Tibial nerve (tissue), 4 donors: ENCODE results near the gene TCHHL1. TPM values are rescaled to one million over a fixed set of nuclear protein-coding genes. Genes with fewer than 3 reads are reported as not detected.
A peak's percentile ranks its signal among the peaks of the same experiment; 100 is the strongest.

Source experiments
- DNase-seq, 2 donors: peaks; one replicate each; pipeline ENCODE4 v3.0.0-alpha.2; 2019; ENCODE audit warnings: low spot score in 2 of 2
- H3K27ac ChIP-seq, 4 donors: fragments of 200-600 bp; sonication (generic) in 3 of 4; one replicate each; pipeline ENCODE4 v1.5.1; 2017 to 2019; ENCODE audit warnings: mild to moderate bottlenecking in 1 of 4
- H3K27me3 ChIP-seq, 2 donors: fragments of 200-600 bp; sonication (generic) in 1 of 2; one replicate each; pipeline versions ENCODE4 v1.5.1 to v1.6.0; 2017 to 2019
- H3K36me3 ChIP-seq, 3 donors: fragments of 200-600 bp; sonication (generic); one replicate each; pipeline ENCODE4 v1.5.1; 2018 to 2019
- H3K4me1 ChIP-seq, 4 donors: fragments of 200-600 bp; sonication (generic) in 3 of 4; one replicate each; pipeline ENCODE4 v1.5.1; 2017 to 2019
- H3K4me3 ChIP-seq, 4 donors: fragments of 200-600 bp; sonication (generic) in 3 of 4; one replicate each; pipeline ENCODE4 v1.5.1; 2017 to 2019; ENCODE audit warnings: mild to moderate bottlenecking in 1 of 4, moderate library complexity in 1 of 4
- H3K9me3 ChIP-seq, 4 donors: fragments of 200-600 bp; sonication (generic) in 3 of 4; one replicate each; pipeline ENCODE4 v1.5.1; 2017 to 2019
- EP300 ChIP-seq, 2 donors: sonication (generic); formaldehyde crosslinking; IDR thresholded peaks; one replicate each; pipeline ENCODE4 v1.6.1; 2017; ENCODE audit warnings: antibody characterized with exemption in 2 of 2, mild to moderate bottlenecking in 1 of 2
- POLR2A ChIP-seq, 2 donors: fragments of 450-650 bp; IDR thresholded peaks; one replicate each; pipeline ENCODE4 v1.6.1; 2017; ENCODE audit warnings: antibody characterized with exemption in 2 of 2, mild to moderate bottlenecking in 2 of 2, moderate library complexity in 2 of 2
- WGBS, 2 donors: methylation state at CpG; one replicate each; pipeline ENCODE4 v1.1.5; 2018; 5-methylcytosine and 5-hydroxymethylcytosine counted together
- total RNA-seq, 4 donors: library from RNA; depleted of rRNA; stranded (reverse); fragments of >200 nt; gene quantifications; one replicate each; pipeline ENCODE4 v1.1.0, GENCODE V29; 2016
- TF ChIP-seq, protein P1 (sequence below), 5 experiments: fragments of 200-600 bp in 3 of 5; fragments of 450-650 bp in 2 of 5; sonication (generic) in 3 of 5; IDR thresholded peaks; one replicate each; pipeline ENCODE4 v1.5.1; 2016 to 2019; ENCODE audit warnings: antibody characterized with exemption in 5 of 5, mild to moderate bottlenecking in 3 of 5, moderate library complexity in 2 of 5

The TCHHL1 gene
- total RNA-seq, 4 donors from 2014 or later: not detected

DNA sequence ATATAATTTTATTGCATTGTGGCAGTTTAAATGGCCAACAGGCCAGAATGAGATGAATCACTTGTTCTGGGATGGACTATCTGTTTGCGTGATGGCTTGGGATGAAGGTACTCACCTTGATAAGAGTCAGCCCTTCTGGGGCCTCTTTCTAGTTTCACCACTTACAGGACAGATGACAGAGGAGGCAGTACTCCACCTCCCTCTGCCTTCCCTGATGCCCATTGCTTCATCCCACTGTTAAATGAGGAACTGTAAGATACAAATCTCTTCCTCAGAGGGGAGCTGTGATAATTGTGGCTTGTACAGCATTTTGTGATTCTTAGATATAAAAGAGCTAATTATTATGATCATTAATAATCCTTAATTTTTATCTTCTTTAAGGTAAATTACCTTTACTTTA lies 30.1 kb upstream of the TCHHL1 start:
- TF ChIP-seq POLR2A (IDR thresholded peaks at IDR 0.05) (no peak), EP300 (IDR thresholded peaks at IDR 0.05) (no peak)
- TF ChIP-seq, protein P1, sequence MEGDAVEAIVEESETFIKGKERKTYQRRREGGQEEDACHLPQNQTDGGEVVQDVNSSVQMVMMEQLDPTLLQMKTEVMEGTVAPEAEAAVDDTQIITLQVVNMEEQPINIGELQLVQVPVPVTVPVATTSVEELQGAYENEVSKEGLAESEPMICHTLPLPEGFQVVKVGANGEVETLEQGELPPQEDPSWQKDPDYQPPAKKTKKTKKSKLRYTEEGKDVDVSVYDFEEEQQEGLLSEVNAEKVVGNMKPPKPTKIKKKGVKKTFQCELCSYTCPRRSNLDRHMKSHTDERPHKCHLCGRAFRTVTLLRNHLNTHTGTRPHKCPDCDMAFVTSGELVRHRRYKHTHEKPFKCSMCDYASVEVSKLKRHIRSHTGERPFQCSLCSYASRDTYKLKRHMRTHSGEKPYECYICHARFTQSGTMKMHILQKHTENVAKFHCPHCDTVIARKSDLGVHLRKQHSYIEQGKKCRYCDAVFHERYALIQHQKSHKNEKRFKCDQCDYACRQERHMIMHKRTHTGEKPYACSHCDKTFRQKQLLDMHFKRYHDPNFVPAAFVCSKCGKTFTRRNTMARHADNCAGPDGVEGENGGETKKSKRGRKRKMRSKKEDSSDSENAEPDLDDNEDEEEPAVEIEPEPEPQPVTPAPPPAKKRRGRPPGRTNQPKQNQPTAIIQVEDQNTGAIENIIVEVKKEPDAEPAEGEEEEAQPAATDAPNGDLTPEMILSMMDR (IDR thresholded peaks at IDR 0.05): no peak
- peaks cover 0 to 24% of the 10 kb centered on the region in 2 donors for H3K27me3 ChIP-seq

DNA sequence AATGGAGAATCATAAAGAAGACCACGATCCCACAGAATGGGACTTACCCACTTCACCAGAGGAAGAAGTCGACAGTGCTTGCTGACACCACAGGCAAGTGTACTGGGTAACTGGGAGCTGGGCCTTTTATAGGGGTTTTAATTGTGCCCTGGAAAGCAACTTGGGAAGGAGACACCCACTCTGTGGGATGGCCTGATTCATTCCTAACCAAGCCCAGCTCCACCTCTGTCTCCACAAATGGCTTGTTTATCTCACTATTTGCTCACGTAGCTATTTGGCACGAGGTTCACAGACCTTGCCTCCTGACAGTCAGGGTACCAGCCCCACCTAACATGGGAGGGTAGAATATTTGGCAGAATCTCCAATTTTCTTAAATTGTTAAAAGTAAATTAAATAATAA lies 26.5 kb upstream of the TCHHL1 start, which contains the start of gene TCHH:
Gene TCHH, minus strand, starts transcription at position 101 of the 400 bp plus-strand sequence. CDS start 1,364 bp downstream, outside the sequence.
- TF ChIP-seq EP300 (IDR thresholded peaks at IDR 0.05): no peak
- TF ChIP-seq, protein P1 (IDR thresholded peaks at IDR 0.05): no peak
- no peak for TF ChIP-seq POLR2A (IDR thresholded peaks at IDR 0.05)
- peaks cover 0 to 55% of the 10 kb centered on the region in 2 donors for H3K27me3 ChIP-seq
- DNase-seq: no peak
- 56 to 66% methylated on average over 4 of the region's 4 CpGs for WGBS, 2 donors
- H3K36me3 ChIP-seq: no peaks in the 10 kb centered on the region
- H3K27ac ChIP-seq: no peak within 1 kb of the TSS
- H3K4me1 ChIP-seq: peaks cover 0 to 27% (median 19%) of the 10 kb centered on the region in 4 donors
- H3K9me3 ChIP-seq: no peaks in the 10 kb centered on the region
- H3K4me3 ChIP-seq: no peak within 1 kb of the TSS

More for the DNA sequence above, 30.1 kb upstream of the TCHHL1 start:
- Histone ChIP-seq H3K4me1 (no peaks in the 10 kb centered on the region), H3K4me3 (no peak overlapping the region), H3K36me3 (no peaks in the 10 kb centered on the region), H3K27ac (no peak overlapping the region), H3K9me3 (no peaks in the 10 kb centered on the region)
- DNase-seq: no peak
- 100% methylated on average over 1 of the region's 1 CpG for WGBS, 2 donors

DNA sequence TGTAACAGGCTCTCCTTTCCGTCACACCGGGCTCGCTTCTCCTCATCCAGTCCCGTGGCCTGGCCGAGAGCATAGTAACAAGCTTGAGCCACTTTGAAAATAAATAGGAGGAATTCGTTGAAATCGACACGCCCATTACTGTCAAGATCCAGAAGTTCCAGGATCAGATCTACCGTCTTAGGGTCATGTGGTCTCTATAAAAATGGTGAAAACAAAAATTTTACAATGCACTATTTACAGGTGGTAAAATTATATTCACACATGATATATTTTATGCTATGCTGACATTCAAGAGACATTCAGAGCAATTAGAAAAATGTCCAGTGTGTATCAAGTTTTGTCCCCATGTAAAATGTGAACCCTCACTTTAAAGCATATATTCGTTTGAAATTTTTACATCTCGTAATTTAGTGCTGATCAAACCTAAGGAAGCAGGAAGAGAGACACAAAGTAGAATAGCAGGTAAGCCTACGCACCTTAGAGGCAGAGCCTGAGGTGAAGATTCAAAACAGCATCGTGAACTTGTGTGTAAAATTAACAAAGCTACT lies 24.1 kb upstream of the TCHHL1 start:
- H3K9me3 ChIP-seq: peaks cover 0 to 15% (median 2%) of the 10 kb centered on the region in 4 donors
- TF ChIP-seq POLR2A (IDR thresholded peaks at IDR 0.05): no peak
- no peak for TF ChIP-seq EP300 (IDR thresholded peaks at IDR 0.05)
- TF ChIP-seq, protein P1 (IDR thresholded peaks at IDR 0.05): no peak

DNA sequence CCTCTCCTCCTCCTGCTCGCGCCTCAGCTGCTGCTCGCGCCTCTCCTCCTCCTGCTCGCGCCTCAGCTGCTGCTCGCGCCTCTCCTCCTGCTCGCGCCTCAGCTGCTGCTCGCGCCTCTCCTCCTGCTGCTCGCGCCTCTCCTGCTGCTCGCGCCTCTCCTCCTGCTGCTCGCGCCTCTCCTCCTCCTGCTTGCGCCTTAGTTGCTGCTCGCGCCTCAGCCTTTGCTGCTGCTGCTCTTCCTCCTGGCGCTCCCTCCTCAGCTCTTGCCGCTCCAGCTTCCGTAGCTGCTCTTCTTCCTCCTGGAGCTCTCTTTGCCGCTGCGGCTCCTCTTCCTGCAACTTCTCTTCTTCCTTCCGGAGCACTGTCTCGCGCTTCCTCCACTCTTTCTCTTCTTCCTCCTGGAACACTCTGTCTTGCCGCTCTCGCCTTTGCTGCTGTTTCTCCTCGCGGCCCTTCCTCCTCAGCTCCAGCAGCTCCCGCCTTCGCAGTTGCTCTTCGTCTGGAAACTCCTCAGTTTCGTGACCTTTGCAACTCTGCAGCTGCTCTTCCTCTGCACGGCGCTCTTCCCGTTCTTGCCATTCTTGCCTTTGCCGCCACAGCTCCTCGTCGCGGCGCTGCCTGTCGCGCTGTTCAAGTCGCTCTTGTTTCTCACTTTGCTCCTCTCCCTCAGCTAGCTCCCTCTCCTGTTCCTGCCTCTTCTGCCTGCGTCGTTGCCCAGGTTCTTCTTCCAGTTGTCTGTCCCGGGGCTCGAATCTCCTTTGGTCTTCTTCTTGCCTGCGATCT lies 23.4 kb upstream of the TCHHL1 start:
- Histone ChIP-seq H3K27ac (no peak overlapping the region), H3K27me3 (peaks cover 0 to 80% of the 10 kb centered on the region in 2 donors), H3K4me3 (peak overlapping the region in 3 of 4 donors; percentile 5 to 54 (median 41)), H3K4me1 (peaks cover 0 to 53% (median 23%) of the 10 kb centered on the region in 4 donors), H3K36me3 (no peaks in the 10 kb centered on the region), H3K9me3 (peaks cover 0 to 21% (median 2%) of the 10 kb centered on the region in 4 donors)
- 1% methylated on average over 53 of the region's 53 CpGs for WGBS, 2 donors
- no peak for DNase-seq
- TF ChIP-seq EP300 (IDR thresholded peaks at IDR 0.05) (no peak), POLR2A (IDR thresholded peaks at IDR 0.05) (no peak)
- TF ChIP-seq, protein P1 (IDR thresholded peaks at IDR 0.05): no peak

More for the DNA sequence above, 24.1 kb upstream of the TCHHL1 start:
- Histone ChIP-seq H3K4me1 (peaks cover 0 to 47% (median 23%) of the 10 kb centered on the region in 4 donors), H3K27me3 (peaks cover 0 to 73% of the 10 kb centered on the region in 2 donors), H3K36me3 (no peaks in the 10 kb centered on the region), H3K4me3 (no peak overlapping the region), H3K27ac (no peak overlapping the region)
- 25% methylated on average over 13 of the region's 13 CpGs for WGBS, 2 donors
- no peak for DNase-seq

DNA sequence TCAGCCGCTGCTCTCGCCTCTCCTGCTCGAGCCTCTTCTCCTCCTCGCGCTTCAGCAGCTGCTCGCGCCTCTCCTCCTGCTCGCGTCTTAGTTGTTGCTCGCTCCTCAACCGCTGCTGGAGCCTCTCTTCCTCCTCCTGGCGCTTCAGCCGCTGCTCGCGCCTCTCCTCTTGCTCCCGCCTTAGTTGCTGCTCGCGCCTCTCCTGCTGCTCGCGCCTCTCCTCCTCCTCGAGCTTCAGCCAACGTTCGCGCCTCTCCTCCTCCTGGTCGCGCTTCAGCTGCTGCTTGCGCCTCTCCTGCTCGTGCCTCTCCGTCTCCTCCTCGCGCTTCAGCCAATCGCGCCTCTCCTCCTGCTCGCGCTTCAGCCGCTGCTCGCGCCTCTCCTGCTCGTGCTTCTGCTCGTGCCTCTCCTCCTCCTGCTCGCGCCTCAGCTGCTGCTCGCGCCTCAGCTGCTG lies 22.7 kb upstream of the TCHHL1 start:
- H3K4me1 ChIP-seq: peaks cover 0 to 53% (median 23%) of the 10 kb centered on the region in 4 donors
- H3K4me3 ChIP-seq: peak overlapping the region; percentile 0 to 54 (median 23)
- no peaks in the 10 kb centered on the region for H3K36me3 ChIP-seq
- no peak for DNase-seq
- TF ChIP-seq POLR2A (IDR thresholded peaks at IDR 0.05) (no peak), EP300 (IDR thresholded peaks at IDR 0.05) (no peak)
- TF ChIP-seq, protein P1 (IDR thresholded peaks at IDR 0.05): no peak
- H3K9me3 ChIP-seq: peaks cover 0 to 23% (median 2%) of the 10 kb centered on the region in 4 donors
- 1 to 2% methylated on average over 44 of the region's 44 CpGs for WGBS, 2 donors
- H3K27ac ChIP-seq: no peak overlapping the region
- peaks cover 0 to 87% of the 10 kb centered on the region in 2 donors for H3K27me3 ChIP-seq
